Endodermal cell (in vitro differentiated cells): ENCODE results near the gene NKG7. TPM values are rescaled to one million over a fixed set of nuclear protein-coding genes. Genes with fewer than 3 reads are reported as not detected.
A peak's percentile ranks its signal among the peaks of the same experiment; 100 is the strongest.
"Not testable (repeated sequence)": the region's sequence is repeated elsewhere in the genome, so short reads cannot be mapped to it uniquely, and the experiment has no call there.

Experiments used
- DNase-seq: peaks from one replicate; pipeline ENCODE4 v3.0.0-alpha.2; 2017
- H3K27ac ChIP-seq: 2 replicates; pipeline ENCODE4 v1.5.1; 2013; ENCODE audit warnings: mild to moderate bottlenecking, low read depth, low read length, moderate library complexity
- H3K27me3 ChIP-seq: 2 replicates; pipeline ENCODE4 v1.6.1; 2013; ENCODE audit warnings: mild to moderate bottlenecking, low read length, moderate library complexity; ENCODE audit not compliant: insufficient read depth, control insufficient read depth, poor library complexity, severe bottlenecking
- H3K36me3 ChIP-seq: 2 replicates; pipeline ENCODE4 v1.7.0; 2013; ENCODE audit warnings: mild to moderate bottlenecking, low read length, moderate library complexity; ENCODE audit not compliant: control insufficient read depth, insufficient read depth
- H3K4me1 ChIP-seq: one replicate; pipeline ENCODE4 v1.7.0; 2013; ENCODE audit warnings: low read length; ENCODE audit not compliant: control insufficient read depth, insufficient read depth
- H3K4me3 ChIP-seq: 2 replicates; pipeline ENCODE4 v1.5.1; 2013; ENCODE audit warnings: mild to moderate bottlenecking, low read length, moderate library complexity
- H3K9ac ChIP-seq: 2 replicates; pipeline ENCODE4 v1.6.1; 2013; ENCODE audit warnings: mild to moderate bottlenecking, low read length, moderate library complexity; ENCODE audit not compliant: poor library complexity, severe bottlenecking; ENCODE audit errors: extremely low read depth
- H3K9me3 ChIP-seq: 2 replicates; pipeline ENCODE4 v1.6.1; 2013; ENCODE audit warnings: mild to moderate bottlenecking, low read length, moderate library complexity; ENCODE audit not compliant: control insufficient read depth
- H3K27ac Mint-ChIP-seq: 2 replicates; pipeline ENCODE4 v1.8.0; 2020; ENCODE audit warnings: mixed read lengths
- H3K27me3 Mint-ChIP-seq: 2 replicates; pipeline ENCODE4 v1.8.0; 2021; ENCODE audit warnings: mild to moderate bottlenecking, mixed read lengths; ENCODE audit not compliant: insufficient read depth
- H3K36me3 Mint-ChIP-seq: 2 replicates; pipeline ENCODE4 v1.8.0; 2020; ENCODE audit warnings: low read depth, mixed read lengths
- H3K4me1 Mint-ChIP-seq: 2 replicates; pipeline ENCODE4 v1.8.0; 2020; ENCODE audit warnings: mixed read lengths
- H3K4me3 Mint-ChIP-seq: 2 replicates; pipeline ENCODE4 v1.8.0; 2020; ENCODE audit warnings: mild to moderate bottlenecking, moderate library complexity, mixed read lengths
- H3K9me3 Mint-ChIP-seq: 2 replicates; pipeline ENCODE4 v1.8.0; 2020; ENCODE audit warnings: mild to moderate bottlenecking, mixed read lengths
- CTCF ChIP-seq: fragments of 200-600 bp; sonication (generic); conservative IDR thresholded peaks from 2 replicates; pipeline ENCODE4 v1.5.0; 2021; ENCODE audit warnings: antibody characterized with exemption, mild to moderate bottlenecking
- WGBS, 2 experiments: methylation state at CpG; one replicate each; pipeline versions ENCODE4 v1.1.5 to v1.1.7; 2013; ENCODE audit warnings: missing lambda C conversion rate in 2 of 2, mixed read lengths in 1 of 2; ENCODE audit not compliant: insufficient coverage in 1 of 2, insufficient read length in 1 of 2; 5-methylcytosine and 5-hydroxymethylcytosine counted together
- total RNA-seq, 2 donors: library from RNA; stranded (reverse); fragmentation: NEBNext Ultra II Directional in 1 of 2; extraction: Animal tissue kit (Norgen Biotek cat#: 25700) in 1 of 2; gene quantifications; 2 replicates in 1 of 2; 3 replicates in 1 of 2; pipeline ENCODE4 v1.2.1, GENCODE V29; 2021

The NKG7 gene
- total RNA-seq, 2 donors from 2014 or later = not detected

- H3K36me3 ChIP-seq = no peaks in the 10 kb centered on the region
- Mint-ChIP-seq H3K27ac (no peak overlapping the region), H3K9me3 (peaks cover 53% of the 10 kb centered on the region), H3K27me3 (no peaks in the 10 kb centered on the region), H3K4me1 (no peaks in the 10 kb centered on the region), H3K36me3 (peaks cover 30% of the 10 kb centered on the region), H3K4me3 (no peak overlapping the region)
- DNase-seq = no peak
- H3K4me3 ChIP-seq = peak overlapping the region; percentile 23
- peaks cover 27% of the 10 kb centered on the region for H3K9me3 ChIP-seq
- H3K27me3 ChIP-seq = no peaks in the 10 kb centered on the region
- no peak overlapping the region for H3K27ac ChIP-seq
- TF ChIP-seq CTCF = no peak
- 88 to 91% methylated on average over 6 to 9 of the region's 9 CpGs for WGBS, 2 experiments
- no peaks in the 10 kb centered on the region for H3K4me1 ChIP-seq
- H3K9ac ChIP-seq = no peak overlapping the region
Measured at GRCh38 chr19:51402117-51402516, 29.7 kb upstream of the NKG7 start.

GRCh38 chr19:51399936-51400335 lies 27.5 kb upstream of the NKG7 start:
- H3K4me1 Mint-ChIP-seq, H3K27me3 Mint-ChIP-seq, H3K4me1 ChIP-seq, H3K27ac ChIP-seq, H3K4me3 ChIP-seq, H3K27ac Mint-ChIP-seq, DNase-seq, H3K9ac ChIP-seq, H3K27me3 ChIP-seq, H3K4me3 Mint-ChIP-seq, H3K36me3 ChIP-seq: not testable (repeated sequence)
- H3K9me3 ChIP-seq = peaks cover 27% of the 10 kb centered on the region
- peaks cover 45% of the 10 kb centered on the region for H3K9me3 Mint-ChIP-seq
- WGBS, 2 experiments = 90 to 94% methylated on average over 4 to 7 of the region's 7 CpGs
- H3K36me3 Mint-ChIP-seq = peaks cover 26% of the 10 kb centered on the region

GRCh38 chr19:51399231-51399630 lies 26.8 kb upstream of the NKG7 start:
- no peak overlapping the region for H3K27ac ChIP-seq
- Mint-ChIP-seq H3K27me3 (no peaks in the 10 kb centered on the region), H3K27ac (no peak overlapping the region), H3K36me3 (peaks cover 21% of the 10 kb centered on the region), H3K9me3 (peaks cover 43% of the 10 kb centered on the region), H3K4me1 (no peaks in the 10 kb centered on the region), H3K4me3 (no peak overlapping the region)
- peaks cover 27% of the 10 kb centered on the region for H3K9me3 ChIP-seq
- H3K4me1 ChIP-seq = no peaks in the 10 kb centered on the region
- 85 to 100% methylated on average over 1 to 3 of the region's 5 CpGs for WGBS, 2 experiments
- no peaks in the 10 kb centered on the region for H3K27me3 ChIP-seq
- no peak for DNase-seq
- H3K9ac ChIP-seq = no peak overlapping the region
- no peak for TF ChIP-seq CTCF
- H3K36me3 ChIP-seq = no peaks in the 10 kb centered on the region
- no peak overlapping the region for H3K4me3 ChIP-seq

- Mint-ChIP-seq H3K27me3 (no peaks in the 10 kb centered on the region), H3K4me3 (no peak overlapping the region), H3K36me3 (peaks cover 14% of the 10 kb centered on the region), H3K4me1 (peaks cover 5% of the 10 kb centered on the region), H3K27ac (no peak overlapping the region), H3K9me3 (peaks cover 33% of the 10 kb centered on the region)
- H3K9me3 ChIP-seq = peaks cover 22% of the 10 kb centered on the region
- peaks cover 2% of the 10 kb centered on the region for H3K4me1 ChIP-seq
- no peaks in the 10 kb centered on the region for H3K27me3 ChIP-seq
- no peak overlapping the region for H3K9ac ChIP-seq
- H3K4me3 ChIP-seq = no peak overlapping the region
- 50 to 55% methylated on average over 4 to 7 of the region's 7 CpGs for WGBS, 2 experiments
- peak; percentile 79 for TF ChIP-seq CTCF
- DNase-seq = no peak
- H3K36me3 ChIP-seq = no peaks in the 10 kb centered on the region
- H3K27ac ChIP-seq = peak overlapping the region; percentile 17
Measured at GRCh38 chr19:51398096-51398704, 25.7 kb upstream of the NKG7 start.

- Mint-ChIP-seq H3K36me3 (peaks cover 11% of the 10 kb centered on the region), H3K9me3 (peaks cover 26% of the 10 kb centered on the region)
- not testable (repeated sequence) for H3K4me1 Mint-ChIP-seq, H3K27me3 Mint-ChIP-seq, H3K27ac ChIP-seq, H3K9ac ChIP-seq, H3K4me1 ChIP-seq, DNase-seq, H3K4me3 Mint-ChIP-seq, H3K4me3 ChIP-seq, H3K27ac Mint-ChIP-seq, H3K36me3 ChIP-seq, H3K27me3 ChIP-seq
- peaks cover 15% of the 10 kb centered on the region for H3K9me3 ChIP-seq
- WGBS, 2 experiments = 94 to 96% methylated on average over 9 of the region's 9 CpGs
Measured at GRCh38 chr19:51397453-51397852, 25.0 kb upstream of the NKG7 start.
